ENCODE data around the gene SARDH.

SARDH gene

DNA sequence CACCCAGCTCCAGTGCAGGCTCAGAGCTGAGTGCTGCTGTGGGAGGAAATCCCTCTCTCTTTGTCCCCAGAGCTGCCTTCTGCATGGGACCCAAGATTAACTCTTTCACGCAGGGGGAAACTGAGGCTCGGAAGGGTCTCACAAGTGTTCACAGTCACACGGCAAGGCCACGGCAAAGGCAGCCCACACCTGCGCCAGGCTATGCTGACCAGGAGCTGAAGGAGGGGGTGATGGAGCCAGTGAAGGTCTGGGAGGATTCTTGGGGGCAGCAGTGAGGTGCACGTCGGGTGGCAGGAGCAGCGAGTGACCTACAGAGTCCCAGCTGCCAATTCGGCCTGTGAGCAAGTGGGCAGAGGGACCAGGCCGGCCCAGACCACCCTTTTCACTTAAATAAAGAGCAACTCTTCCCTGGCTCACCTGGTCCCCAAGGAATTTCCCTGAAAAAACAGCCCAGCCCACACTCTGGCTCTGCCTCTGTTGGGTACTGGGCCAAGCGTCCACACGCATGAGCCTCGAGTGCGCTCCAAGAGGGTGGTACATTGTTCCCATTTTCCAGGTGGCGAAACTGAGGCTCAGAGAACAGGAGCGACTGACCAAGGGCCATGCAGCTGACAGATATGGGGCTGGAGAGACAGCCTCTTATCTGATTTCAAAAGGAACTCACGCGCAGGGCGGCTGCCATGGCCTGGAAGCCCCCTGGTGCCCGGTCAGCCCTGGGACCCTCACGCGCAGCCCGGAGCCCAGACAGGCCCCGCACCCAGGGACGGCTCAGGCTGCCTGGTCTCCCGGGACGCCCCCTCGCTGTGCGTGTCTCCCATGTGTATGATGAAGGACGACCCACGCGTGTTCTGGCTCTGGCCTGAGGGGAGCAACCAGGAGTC is 28.2 kb downstream of the SARDH start:
- Histone ChIP-seq H3K9ac (ENCODE audit: low read length) (no peak overlapping the region), H3K36me3 (ENCODE audit: control insufficient read depth, insufficient read depth, low read length) (no peaks in the 10 kb centered on the region), H3K27me3 (ENCODE audit: control insufficient read depth, insufficient read depth, low read length) (no peaks in the 10 kb centered on the region), H3K9me3 (ENCODE audit: control insufficient read depth, insufficient read depth, low read depth, low read length) (no peaks in the 10 kb centered on the region), H3K4me1 (ENCODE audit: control insufficient read depth, insufficient read depth, low read length) (peaks cover 18% of the 10 kb centered on the region), H3K4me3 (ENCODE audit: low read depth, low read length) (no peak overlapping the region), H3K27ac (ENCODE audit: low read depth, low read length) (no peak overlapping the region)

GRCh38 chr9:133709015-133709611 is 29.0 kb downstream of the SARDH start:
- peaks cover 11% of the 10 kb centered on the region; the same call in 1 of the 2 replicates for H3K4me1 ChIP-seq (ENCODE audit: control insufficient read depth, insufficient read depth, low read length)
- H3K27me3 ChIP-seq (ENCODE audit: control insufficient read depth, insufficient read depth, low read length) = no peaks in the 10 kb centered on the region
- H3K9ac ChIP-seq (ENCODE audit: low read length) = no peak overlapping the region
- no peak overlapping the region for H3K27ac ChIP-seq (ENCODE audit: low read depth, low read length)
- no peaks in the 10 kb centered on the region for H3K36me3 ChIP-seq (ENCODE audit: control insufficient read depth, insufficient read depth, low read length)
- H3K4me3 ChIP-seq (ENCODE audit: low read depth, low read length) = no peak overlapping the region
- H3K9me3 ChIP-seq (ENCODE audit: control insufficient read depth, insufficient read depth, low read depth, low read length) = no peaks in the 10 kb centered on the region

DNA sequence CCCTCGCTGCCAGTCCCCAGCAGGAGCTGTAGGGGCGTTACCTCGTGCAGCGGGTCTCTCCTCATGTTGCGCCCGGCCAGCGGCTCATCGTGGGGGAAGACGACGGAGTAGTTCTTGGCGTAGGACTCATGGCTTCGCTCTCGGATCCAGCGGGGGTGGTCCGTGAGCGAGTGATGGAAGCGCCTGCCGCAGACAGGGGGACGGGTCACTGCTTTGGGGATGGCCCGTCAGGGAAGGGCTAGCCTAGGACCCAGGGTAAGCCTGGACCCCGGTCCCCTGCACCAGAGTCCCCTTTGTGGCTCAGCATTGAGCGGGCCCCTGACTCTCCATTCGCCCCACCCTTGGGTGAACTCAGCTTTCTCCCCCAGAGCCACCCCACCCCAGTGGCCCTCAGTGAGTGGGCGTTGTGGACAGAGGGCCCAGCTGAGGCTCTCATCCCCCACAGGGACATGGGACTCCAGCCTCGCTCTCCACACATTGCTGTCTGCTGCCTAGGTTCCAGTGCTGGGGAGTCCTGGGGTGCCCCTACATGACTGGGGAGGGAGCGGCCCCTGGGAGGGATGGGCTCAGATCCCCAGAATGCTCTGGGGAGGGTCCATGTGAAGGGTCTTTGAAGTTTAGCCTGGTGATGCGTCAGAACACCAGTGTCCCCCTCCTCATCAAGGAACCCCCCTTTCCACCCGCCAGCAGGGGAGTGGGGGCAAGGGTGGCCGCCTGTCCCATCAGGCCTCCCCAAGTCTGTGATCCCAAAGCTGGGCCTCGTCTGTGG is 29.7 kb downstream of the SARDH start:
- Histone ChIP-seq H3K27me3 (ENCODE audit: control insufficient read depth, insufficient read depth, low read length) (no peaks in the 10 kb centered on the region), H3K4me3 (ENCODE audit: low read depth, low read length) (no peak overlapping the region), H3K9ac (ENCODE audit: low read length) (no peak overlapping the region), H3K27ac (ENCODE audit: low read depth, low read length) (no peak overlapping the region), H3K9me3 (ENCODE audit: control insufficient read depth, insufficient read depth, low read depth, low read length) (no peaks in the 10 kb centered on the region), H3K4me1 (ENCODE audit: control insufficient read depth, insufficient read depth, low read length) (peaks cover 5% of the 10 kb centered on the region; the same call in 1 of the 2 replicates), H3K36me3 (ENCODE audit: control insufficient read depth, insufficient read depth, low read length) (no peaks in the 10 kb centered on the region)

DNA sequence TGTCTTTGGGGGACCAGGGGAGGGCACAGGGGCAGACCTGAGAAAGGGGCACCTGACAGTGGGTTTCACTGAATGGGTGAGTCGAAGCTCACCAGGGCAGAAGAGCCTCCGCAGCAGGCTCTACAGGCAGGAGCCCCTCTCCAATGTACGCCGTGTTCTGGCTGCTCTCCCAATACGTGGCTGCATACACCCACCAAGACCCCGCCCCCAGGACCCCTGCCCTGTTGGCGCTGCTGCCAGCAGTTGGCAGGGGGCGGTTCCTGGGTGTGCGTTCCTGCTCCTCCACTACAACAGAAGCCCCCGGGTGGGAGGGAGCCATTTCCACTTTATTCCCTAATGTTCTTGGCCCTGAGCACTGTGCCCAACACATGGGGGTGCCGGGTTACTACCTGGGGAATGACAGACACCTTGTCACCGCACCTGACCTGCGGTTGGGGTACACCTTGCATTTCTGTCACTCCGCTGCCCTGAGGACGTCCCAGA is 30.3 kb downstream of the SARDH start:
- no peaks in the 10 kb centered on the region for H3K27me3 ChIP-seq (ENCODE audit: control insufficient read depth, insufficient read depth, low read length)
- H3K9me3 ChIP-seq (ENCODE audit: control insufficient read depth, insufficient read depth, low read depth, low read length) = no peaks in the 10 kb centered on the region
- no peak overlapping the region for H3K4me3 ChIP-seq (ENCODE audit: low read depth, low read length)
- H3K36me3 ChIP-seq (ENCODE audit: control insufficient read depth, insufficient read depth, low read length) = no peaks in the 10 kb centered on the region
- peaks cover 5% of the 10 kb centered on the region for H3K4me1 ChIP-seq (ENCODE audit: control insufficient read depth, insufficient read depth, low read length)
- no peak overlapping the region for H3K27ac ChIP-seq (ENCODE audit: low read depth, low read length)
- no peak overlapping the region for H3K9ac ChIP-seq (ENCODE audit: low read length)

GRCh38 chr9:133707065-133707762 is 30.9 kb downstream of the SARDH start:
- Histone ChIP-seq H3K4me1 (ENCODE audit: control insufficient read depth, insufficient read depth, low read length) (peaks cover 10% of the 10 kb centered on the region), H3K27me3 (ENCODE audit: control insufficient read depth, insufficient read depth, low read length) (no peaks in the 10 kb centered on the region), H3K36me3 (ENCODE audit: control insufficient read depth, insufficient read depth, low read length) (no peaks in the 10 kb centered on the region), H3K4me3 (ENCODE audit: low read depth, low read length) (no peak overlapping the region), H3K9ac (ENCODE audit: low read length) (no peak overlapping the region), H3K9me3 (ENCODE audit: control insufficient read depth, insufficient read depth, low read depth, low read length) (no peaks in the 10 kb centered on the region), H3K27ac (ENCODE audit: low read depth, low read length) (no peak overlapping the region)

DNA sequence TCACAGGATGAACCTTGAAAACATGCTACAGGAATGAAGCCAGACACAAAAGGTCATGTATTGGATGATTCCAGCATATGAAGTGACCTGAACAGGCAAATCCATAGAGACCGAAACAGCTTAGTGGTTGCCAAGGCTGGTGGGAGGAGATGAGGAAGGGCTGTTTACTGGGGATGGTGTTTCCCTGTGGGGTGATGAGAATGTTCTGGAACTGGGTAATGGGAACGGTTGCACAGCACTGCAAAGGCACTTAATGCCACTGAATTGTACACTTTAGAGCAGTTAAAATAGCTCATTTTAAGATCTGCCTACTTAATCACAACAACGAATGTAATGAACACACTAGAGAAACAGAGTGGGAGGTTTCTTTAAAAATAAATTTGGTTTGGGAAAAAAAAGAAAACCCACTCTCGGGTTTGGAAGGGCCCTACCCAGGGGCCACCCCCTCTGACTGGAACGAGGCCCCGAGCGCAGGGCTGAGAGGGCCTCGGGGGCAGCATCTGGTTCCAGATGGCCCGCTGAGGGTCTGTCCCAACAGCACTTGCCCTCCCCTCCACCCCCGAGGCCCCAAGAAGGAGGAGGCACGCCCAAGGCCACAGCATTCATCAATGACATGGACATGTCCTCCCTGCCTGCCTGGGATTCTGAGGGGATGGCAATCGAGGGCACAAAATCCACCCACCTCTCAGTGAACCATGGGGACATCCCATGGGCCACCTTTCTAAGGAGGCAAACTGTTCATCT is 31.7 kb downstream of the SARDH start:
- Histone ChIP-seq H3K9me3 (ENCODE audit: control insufficient read depth, insufficient read depth, low read depth, low read length) (no peaks in the 10 kb centered on the region), H3K4me1 (ENCODE audit: control insufficient read depth, insufficient read depth, low read length) (peaks cover 17% of the 10 kb centered on the region), H3K4me3 (ENCODE audit: low read depth, low read length) (no peak overlapping the region), H3K9ac (ENCODE audit: low read length) (no peak overlapping the region), H3K27me3 (ENCODE audit: control insufficient read depth, insufficient read depth, low read length) (no peaks in the 10 kb centered on the region), H3K27ac (ENCODE audit: low read depth, low read length) (no peak overlapping the region), H3K36me3 (ENCODE audit: control insufficient read depth, insufficient read depth, low read length) (no peaks in the 10 kb centered on the region)

DNA sequence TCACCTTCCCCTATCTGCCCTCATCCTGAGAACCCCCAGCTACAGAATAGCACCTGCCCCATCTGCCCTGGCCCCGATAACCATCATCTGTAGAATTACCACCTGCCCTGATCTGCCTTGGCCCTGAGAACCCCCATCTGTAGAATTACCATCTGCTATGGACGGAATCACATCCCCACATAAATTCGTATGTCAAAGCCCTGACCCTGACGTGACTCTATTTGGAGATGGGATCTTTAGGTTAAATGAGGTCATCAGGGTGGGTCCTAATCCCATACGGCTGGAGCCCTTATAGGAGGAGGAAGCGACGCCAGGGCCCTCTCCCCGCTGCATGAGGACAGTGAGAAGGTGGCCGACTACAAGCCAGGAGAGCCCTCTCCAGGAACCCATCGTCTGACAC is 32.6 kb downstream of the SARDH start:
- no peaks in the 10 kb centered on the region for H3K27me3 ChIP-seq (ENCODE audit: control insufficient read depth, insufficient read depth, low read length)
- no peaks in the 10 kb centered on the region for H3K36me3 ChIP-seq (ENCODE audit: control insufficient read depth, insufficient read depth, low read length)
- no peak overlapping the region for H3K9ac ChIP-seq (ENCODE audit: low read length)
- H3K9me3 ChIP-seq (ENCODE audit: control insufficient read depth, insufficient read depth, low read depth, low read length) = no peaks in the 10 kb centered on the region
- H3K4me1 ChIP-seq (ENCODE audit: control insufficient read depth, insufficient read depth, low read length) = peaks cover 17% of the 10 kb centered on the region
- no peak overlapping the region for H3K4me3 ChIP-seq (ENCODE audit: low read depth, low read length)
- no peak overlapping the region for H3K27ac ChIP-seq (ENCODE audit: low read depth, low read length)

DNA sequence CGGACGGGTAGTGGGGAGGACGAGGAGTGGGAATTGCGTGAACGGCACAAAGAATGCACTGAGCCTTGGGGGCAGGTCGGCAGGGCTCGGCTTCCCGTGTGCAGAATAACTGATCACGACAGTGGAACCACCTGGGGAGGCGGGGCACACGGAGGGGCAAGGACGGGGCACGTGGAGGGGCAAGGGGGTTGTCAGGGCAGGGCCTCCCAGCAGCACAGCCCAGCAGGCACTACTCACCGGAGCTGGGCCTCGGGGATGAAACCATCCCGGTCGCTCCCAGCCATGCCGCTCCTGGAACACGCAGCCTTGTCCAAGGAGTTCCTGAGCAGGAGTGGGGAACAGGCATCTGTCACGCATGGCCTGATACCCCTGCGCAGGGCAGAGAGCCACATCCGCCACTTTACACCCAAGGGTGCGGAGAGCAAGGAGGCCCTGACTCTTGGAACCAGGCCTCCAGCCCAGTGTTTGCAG is 33.4 kb downstream of the SARDH start:
- H3K27me3 ChIP-seq (ENCODE audit: control insufficient read depth, insufficient read depth, low read length) = no peaks in the 10 kb centered on the region
- no peaks in the 10 kb centered on the region for H3K9me3 ChIP-seq (ENCODE audit: control insufficient read depth, insufficient read depth, low read depth, low read length)
- peaks cover 17% of the 10 kb centered on the region for H3K4me1 ChIP-seq (ENCODE audit: control insufficient read depth, insufficient read depth, low read length)
- no peak overlapping the region for H3K4me3 ChIP-seq (ENCODE audit: low read depth, low read length)
- no peak overlapping the region for H3K27ac ChIP-seq (ENCODE audit: low read depth, low read length)
- no peaks in the 10 kb centered on the region for H3K36me3 ChIP-seq (ENCODE audit: control insufficient read depth, insufficient read depth, low read length)
- H3K9ac ChIP-seq (ENCODE audit: low read length) = no peak overlapping the region

- H3K4me1 ChIP-seq (ENCODE audit: control insufficient read depth, insufficient read depth, low read length) = peaks cover 17% of the 10 kb centered on the region
- H3K27me3 ChIP-seq (ENCODE audit: control insufficient read depth, insufficient read depth, low read length) = no peaks in the 10 kb centered on the region
- no peaks in the 10 kb centered on the region for H3K9me3 ChIP-seq (ENCODE audit: control insufficient read depth, insufficient read depth, low read depth, low read length)
- H3K36me3 ChIP-seq (ENCODE audit: control insufficient read depth, insufficient read depth, low read length) = no peaks in the 10 kb centered on the region
- no peak overlapping the region for H3K4me3 ChIP-seq (ENCODE audit: low read depth, low read length)
- no peak overlapping the region for H3K27ac ChIP-seq (ENCODE audit: low read depth, low read length)
- no peak overlapping the region for H3K9ac ChIP-seq (ENCODE audit: low read length)
These were observed 34.4 kb downstream of the SARDH start for GRCh38 chr9:133703591-133704399.

Data from HUES6 (cell line).